ENCODE measurements around the gene CHRNA7.
"Not testable (repeated sequence)": the region's sequence is repeated elsewhere in the genome, so short reads cannot be mapped to it uniquely, and the experiment has no call there.

DNA sequence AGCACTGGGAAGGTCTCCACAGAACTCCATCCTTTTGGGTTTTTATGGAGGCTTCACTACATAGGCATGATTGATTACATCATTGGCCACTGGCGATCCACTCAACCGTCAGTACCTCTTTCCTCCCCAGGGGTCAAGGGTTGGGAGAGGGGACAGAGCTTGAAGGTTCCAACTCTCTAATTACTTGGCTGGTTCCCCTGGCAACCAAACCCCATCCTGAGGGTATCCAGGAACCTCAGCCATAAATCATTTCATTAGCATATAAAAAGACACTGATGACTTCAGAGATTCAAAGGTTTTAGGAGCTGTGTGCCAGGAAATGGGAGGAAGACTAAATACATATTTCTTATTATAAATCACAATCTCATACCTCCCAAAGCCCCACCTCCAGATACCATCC, 131.8 kb downstream of the CHRNA7 start:
- TF ChIP-seq, protein P1, sequence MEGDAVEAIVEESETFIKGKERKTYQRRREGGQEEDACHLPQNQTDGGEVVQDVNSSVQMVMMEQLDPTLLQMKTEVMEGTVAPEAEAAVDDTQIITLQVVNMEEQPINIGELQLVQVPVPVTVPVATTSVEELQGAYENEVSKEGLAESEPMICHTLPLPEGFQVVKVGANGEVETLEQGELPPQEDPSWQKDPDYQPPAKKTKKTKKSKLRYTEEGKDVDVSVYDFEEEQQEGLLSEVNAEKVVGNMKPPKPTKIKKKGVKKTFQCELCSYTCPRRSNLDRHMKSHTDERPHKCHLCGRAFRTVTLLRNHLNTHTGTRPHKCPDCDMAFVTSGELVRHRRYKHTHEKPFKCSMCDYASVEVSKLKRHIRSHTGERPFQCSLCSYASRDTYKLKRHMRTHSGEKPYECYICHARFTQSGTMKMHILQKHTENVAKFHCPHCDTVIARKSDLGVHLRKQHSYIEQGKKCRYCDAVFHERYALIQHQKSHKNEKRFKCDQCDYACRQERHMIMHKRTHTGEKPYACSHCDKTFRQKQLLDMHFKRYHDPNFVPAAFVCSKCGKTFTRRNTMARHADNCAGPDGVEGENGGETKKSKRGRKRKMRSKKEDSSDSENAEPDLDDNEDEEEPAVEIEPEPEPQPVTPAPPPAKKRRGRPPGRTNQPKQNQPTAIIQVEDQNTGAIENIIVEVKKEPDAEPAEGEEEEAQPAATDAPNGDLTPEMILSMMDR (IDR thresholded peaks at IDR 0.05): not testable (repeated sequence)
- not testable (repeated sequence) for TF ChIP-seq POLR2AphosphoS5 (IDR thresholded peaks at IDR 0.05)

Measured in breast epithelium (tissue), 3 donors.